NCI-H345 (cell line): ENCODE results near the gene LRIG1.
"Not testable (repeated sequence)": the region's sequence is repeated elsewhere in the genome, so short reads cannot be mapped to it uniquely, and the experiment has no call there.

ENCODE experiments used
- DNase-seq: peaks from one replicate; lab custom pipeline; 2025; lab: John Stamatoyannopoulos, UW

Gene LRIG1

DNA sequence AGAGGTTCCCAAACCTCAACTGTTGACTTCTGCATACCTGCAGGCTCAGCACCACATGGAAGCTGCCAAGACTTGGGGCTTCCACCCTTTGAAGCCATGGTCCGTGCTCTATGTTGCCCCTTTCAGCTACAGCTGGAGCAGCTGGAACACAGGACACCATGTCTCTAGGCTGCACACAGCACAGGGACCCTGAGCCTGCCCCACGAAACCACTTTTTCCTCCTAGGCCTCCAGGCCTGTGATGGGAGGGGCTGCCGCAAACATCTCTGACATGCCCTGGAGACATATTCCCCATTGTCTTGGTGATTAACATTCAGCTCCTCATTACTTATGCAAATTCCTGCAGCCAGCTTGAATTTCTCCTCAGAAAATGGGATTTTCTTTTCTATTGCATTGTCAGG, 78.9 kb downstream of the LRIG1 start:
- not testable (repeated sequence) for DNase-seq

DNA sequence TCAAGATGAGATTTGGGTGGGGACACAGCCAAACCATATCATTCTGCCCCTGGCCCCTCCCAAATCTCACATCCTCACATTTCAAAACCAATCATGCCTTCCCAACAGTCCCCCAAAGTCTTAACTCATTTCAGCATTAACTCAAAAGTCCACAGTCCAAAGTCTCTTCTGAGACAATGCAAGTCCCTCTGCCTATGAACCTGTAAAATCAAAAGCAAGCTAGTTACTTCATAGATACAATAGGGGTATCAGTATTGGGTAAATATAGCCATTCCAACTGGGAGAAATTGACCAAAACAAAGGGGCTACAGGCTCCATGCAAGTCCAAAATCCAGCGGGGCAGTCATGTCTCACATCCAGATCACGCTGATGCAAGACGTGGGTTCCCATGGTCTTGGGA, 79.7 kb downstream of the LRIG1 start:
- not testable (repeated sequence) for DNase-seq

GRCh38 chr3:66419036-66419435, 81.8 kb downstream of the LRIG1 start:
- no peak for DNase-seq

DNA sequence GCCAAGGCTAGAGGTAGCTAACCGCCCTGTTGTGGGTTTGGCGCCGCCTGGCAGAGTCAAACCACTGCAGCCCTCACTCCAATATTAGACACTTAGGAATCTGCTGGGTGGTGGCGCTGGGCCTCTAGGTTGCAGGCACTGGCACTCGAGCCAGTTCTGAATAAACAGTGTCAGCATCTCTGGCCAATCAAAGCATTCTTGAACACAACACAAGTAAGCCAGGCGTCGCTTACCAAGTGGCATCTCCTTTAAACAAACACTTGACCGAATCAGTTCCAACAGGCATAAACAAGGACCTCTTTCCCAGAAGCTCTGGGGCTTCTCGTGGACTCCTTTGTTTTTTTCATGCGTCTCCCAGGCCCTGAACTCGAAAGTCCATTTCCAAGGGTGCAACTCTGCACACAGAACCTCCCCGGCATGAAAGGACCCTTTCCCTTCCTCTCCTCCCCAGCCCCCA, 82.3 kb downstream of the LRIG1 start:
- DNase-seq: peak; percentile 66

- DNase-seq: no peak
Observed at GRCh38 chr3:66416556-66417304, 84.1 kb downstream of the LRIG1 start.

DNA sequence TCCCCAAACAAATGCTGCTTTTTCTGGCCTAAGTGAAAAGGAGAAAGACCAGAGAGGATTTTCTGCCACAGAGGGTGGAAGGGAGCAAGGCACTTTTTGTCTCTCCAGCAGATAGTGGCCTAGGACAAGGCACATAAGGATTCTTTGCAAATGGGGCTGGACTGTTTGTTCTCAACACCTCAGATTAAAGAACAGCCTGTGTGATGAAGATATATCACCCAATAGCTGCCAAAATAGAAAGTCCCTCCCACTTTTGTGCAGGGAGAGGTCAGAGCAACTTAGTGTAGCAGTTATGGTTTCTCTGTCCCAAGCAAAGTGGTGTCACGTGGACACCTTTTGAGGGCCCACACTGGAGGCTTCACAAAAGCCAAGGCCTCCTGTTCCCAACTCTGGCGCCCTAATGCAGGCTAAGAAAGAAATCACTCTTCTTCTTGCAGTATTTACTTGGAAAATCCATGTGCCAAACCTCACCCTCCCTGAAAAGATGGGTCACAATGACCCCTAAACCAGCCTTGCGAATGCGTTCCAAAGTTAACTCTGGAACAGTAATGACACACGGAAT, 84.9 kb downstream of the LRIG1 start:
- DNase-seq: no peak

DNA sequence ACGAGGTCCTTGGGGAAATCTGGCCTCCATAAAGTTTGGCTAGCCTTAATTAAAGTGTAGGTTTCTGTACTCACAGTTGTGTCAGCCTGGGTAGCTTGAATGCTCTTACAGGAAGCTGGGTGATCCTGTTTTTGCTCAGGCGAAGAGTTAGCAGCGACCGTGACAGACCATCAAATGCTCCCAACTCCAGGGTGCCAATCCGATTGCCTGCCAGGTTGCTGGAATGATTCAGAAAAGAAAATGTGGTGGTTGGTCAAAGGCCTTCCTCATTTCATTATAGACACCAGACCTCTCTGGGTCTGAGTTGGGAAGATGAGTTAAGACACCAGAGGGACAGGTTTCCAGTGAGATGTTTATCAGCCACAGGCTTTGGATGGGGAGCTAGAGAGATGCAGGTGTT, 86.0 kb downstream of the LRIG1 start:
- DNase-seq: no peak

- no peak for DNase-seq
Observed at GRCh38 chr3:66413151-66413751, 87.6 kb downstream of the LRIG1 start.

DNA sequence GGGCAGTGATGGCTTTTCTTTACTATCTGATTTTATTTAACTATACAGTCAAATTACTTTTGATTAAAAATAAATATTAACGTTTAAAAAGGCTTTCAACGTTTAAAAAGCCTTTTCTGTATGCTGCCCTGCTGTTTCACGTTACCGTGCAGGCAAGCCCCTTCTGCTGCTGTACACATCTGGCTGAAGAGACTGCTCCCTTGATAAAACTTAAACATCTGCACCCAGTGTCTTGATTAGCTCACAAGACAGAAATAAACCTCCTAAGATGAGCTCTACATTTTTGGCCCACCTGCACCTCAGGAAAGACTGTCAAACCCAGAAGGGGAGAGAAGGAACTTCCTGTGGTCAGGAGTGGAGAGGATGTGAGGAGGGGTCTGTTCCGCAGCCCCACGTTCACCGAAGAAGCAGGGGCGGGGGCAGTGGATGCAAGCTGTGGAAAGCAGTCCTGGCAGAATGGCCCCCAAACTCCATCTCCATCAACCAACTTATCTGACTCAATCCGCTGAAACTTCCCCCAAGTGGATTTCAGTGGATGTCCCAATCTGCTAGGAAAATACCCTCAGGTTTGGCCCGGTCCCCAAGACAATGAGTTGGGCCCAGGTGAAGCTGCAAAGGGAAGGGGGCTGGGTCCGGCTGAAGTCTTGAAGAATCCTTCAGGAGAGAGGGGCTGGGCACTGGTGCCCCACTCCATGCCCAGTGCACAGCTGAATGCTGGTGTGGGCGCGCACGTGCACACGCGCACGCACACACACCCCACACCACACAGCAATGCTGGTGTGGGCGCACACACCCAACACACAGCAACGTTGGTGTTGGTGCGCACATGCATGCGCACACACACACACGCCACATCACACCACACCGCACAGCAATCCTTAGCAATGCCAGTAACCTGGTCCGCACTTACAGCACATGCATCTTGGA, 88.6 kb downstream of the LRIG1 start:
- DNase-seq: no peak

- no peak for DNase-seq
Observed at GRCh38 chr3:66411474-66411873, 89.3 kb downstream of the LRIG1 start.

- DNase-seq: no peak
Observed at GRCh38 chr3:66410976-66411375, 89.8 kb downstream of the LRIG1 start.

DNA sequence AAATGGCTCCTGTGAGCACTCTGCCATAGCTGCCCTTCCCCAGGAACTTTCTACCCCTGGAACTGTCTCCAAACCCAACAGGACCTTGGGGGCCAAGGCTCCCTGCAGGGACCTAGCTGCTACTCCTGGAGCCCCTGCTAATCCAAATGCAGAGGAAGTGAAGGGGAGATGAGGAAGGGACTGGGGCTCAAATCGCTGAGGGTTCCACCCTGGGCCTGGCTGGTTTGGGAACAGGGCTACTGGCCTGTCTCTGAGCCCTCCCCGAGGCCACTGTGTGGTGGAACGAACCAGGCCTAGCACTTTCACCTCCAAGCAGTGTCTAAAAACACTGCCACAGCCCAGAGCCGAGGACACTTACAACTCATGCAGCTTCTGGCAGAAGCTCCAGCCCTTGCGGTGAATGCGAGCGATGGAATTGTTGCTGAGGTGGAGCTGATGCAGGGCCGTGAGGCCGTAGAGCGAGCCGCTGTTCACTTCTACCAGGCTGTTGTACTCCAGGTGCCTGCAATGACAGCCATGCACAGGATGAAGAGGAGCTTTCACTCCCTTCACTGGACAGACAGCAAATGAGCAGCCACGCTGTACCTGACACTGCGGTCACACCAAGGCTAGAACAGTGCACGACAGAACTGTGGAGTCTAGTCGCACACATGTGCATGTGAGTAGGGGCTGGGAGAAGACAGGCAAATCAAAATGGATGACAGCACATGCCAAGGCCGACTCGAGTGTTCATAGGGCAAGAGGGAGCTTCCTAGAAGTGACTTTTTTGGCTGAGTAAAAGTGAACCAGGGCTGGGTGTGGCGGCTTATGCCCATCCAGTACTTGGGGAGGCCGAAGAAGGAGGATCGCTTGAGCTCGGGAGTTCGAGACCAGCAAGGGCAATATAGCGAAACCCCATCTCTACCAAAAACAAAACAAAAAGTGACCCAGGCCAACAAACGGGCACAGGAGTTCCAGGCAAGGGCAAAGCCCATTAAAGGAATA, 90.8 kb downstream of the LRIG1 start:
- no peak for DNase-seq

DNA sequence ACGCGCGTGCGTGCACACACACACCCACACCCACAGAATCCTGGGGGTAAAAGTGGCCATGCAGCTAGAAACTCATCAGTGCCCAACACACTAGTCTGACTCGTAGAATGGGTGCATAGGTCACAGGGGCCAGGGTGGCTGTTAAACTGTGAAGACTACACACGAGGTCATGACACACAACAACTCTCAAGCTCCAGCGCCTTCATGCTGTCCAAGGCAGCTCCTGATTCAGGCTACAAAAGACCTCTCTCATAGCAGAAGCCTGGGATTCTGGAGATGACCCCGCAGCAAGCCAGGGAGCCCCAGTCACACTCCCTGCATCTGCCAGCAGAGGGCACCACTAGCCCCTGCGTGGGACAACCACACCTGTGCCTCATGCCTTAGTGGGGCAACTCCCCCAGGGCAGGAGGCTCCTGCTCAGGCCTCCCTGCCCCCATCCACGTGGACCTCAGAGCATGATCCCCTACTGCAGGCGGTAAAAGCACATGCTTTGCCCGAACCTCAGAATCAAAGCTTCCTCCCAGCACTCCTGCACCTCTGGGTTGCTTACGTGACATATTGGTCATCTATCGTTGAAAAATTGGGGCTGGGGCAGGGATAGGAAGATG, 93.1 kb downstream of the LRIG1 start:
- DNase-seq: peak; percentile 39

DNA sequence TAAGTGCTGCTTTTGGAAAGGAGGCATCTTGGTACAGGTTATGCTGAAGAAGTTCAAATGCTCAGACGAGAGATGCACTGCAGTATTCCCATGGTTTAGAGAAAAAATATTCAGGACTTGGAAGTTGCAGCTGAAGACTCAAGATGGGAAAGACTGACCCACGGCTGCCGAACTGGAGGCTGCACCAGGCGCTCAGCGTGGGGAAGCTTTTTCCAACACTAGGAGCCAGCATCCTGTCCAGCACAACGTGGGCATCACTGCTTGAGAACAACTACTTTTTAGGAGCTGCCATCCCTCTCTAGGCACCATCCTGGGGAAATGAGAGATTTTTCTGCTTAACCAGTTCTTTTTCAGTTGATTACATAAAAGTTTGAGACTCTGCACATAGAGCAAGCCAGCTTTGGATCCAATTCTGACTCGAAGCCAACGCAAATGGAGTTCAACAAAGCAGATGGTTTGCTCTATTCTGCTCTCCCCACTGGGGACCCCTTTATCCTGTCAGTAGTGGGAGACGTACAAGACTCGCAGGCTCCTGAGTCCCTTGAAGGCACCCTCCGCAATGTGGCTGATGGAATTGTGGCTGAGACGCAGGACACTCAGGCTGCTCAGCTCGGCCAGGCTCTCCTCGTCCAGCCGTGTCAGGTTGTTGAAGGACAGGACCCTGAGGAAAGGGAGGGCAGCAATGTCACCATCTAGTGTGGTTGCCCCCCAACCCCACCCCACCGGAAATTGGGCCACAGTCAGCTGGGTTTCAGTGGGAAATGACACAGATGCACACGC, 93.8 kb downstream of the LRIG1 start:
- DNase-seq: no peak

- no peak for DNase-seq
Observed at GRCh38 chr3:66406163-66406562, 94.7 kb downstream of the LRIG1 start.

DNA sequence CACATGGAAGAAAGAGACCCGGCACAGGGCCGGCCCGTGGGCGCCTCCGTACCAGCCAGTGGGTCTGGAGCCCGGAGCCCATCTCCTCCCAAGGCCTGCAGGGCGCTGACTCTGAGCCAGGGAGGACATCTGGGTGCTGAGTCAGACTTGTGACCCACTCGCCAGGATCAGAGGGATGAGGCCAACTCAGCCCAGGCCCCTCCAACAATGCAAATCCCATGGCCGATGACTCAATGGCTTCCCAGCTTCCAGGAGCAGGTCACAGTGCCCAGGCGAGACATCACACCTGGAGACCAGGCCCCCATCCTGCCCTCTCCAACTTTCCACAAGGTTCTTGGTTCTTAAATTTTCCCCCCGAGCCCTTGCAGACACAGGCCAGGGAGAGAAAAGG, 95.1 kb downstream of the LRIG1 start:
- DNase-seq: no peak

- DNase-seq: no peak
Observed at GRCh38 chr3:66404903-66405700, 95.7 kb downstream of the LRIG1 start.

DNA sequence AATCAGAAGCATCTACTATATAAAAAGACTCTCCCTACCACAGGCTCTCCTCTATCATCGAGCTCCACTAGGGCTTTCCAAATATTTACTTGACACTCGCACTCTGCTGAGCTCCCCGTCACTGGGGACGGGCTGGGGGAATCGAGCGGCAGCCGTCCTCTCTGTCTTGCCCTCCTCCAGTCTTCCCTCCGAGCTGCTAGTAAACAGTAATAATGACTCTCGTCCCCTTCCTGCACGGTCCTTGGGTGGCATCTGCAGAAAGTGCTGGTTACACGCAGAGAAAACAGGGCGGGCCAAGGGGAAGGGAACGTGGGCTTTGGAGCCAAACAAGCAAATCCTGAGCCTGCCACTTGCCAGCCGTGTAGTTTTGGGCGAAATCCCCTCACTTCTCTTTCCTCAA, 96.6 kb downstream of the LRIG1 start:
- no peak for DNase-seq
